Astrocyte of the cerebellum (primary cell): ENCODE measurements around the gene SIRPB1.

Experiments used
- DNase-seq: peaks from one replicate; pipeline ENCODE4 v3.0.0-alpha.2; 2011; ENCODE audit warnings: low read depth
- H3K4me3 ChIP-seq: 2 replicates; pipeline ENCODE4 v1.5.1; 2011; ENCODE audit warnings: mild to moderate bottlenecking, low read depth, low read length, moderate library complexity
- CTCF ChIP-seq: IDR thresholded peaks from 2 replicates; pipeline ENCODE4 v1.5.1; 2012; ENCODE audit warnings: low read length, low read depth, moderate library complexity, mild to moderate bottlenecking; ENCODE audit errors: missing control alignments
- in situ Hi-C: cut with HindIII; loops from 2 replicates; pipeline ENCODE4 v1.10.0; 2017; ENCODE audit warnings: low sequenced_read_pairs

The SIRPB1 gene

GRCh38 chr20:1631309-1632151 lies 11.7 kb upstream of the SIRPB1 start:
- no peak for DNase-seq
- no peak for TF ChIP-seq CTCF
- no peak overlapping the region for H3K4me3 ChIP-seq
- in situ Hi-C loops: no loop called here

GRCh38 chr20:1630186-1630585 lies 10.4 kb upstream of the SIRPB1 start:
- no peak overlapping the region for H3K4me3 ChIP-seq
- in situ Hi-C loops: no loop called here
- TF ChIP-seq CTCF: no peak
- no peak for DNase-seq

DNA sequence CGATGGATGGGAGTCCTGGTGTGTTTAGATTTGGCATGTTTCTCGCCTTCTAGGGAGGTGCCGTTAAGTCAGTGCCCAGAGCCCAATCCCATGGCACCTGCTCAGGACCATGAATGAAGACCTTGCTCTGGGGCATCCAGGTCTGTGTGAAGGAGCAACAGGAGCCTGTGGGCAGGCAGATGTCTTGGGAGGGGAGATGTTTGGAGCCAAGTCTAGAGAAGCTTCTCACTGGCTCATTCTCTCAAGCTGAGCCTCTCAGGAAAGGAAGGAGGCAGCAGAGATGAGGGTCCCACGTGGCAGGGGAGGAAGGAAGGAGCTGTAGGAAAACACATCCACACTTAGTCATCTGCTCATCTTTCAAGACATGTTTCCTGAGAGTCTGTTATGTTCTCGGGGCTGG lies 9.5 kb upstream of the SIRPB1 start:
- in situ Hi-C loops: no loop called here
- no peak for DNase-seq
- TF ChIP-seq CTCF: no peak
- H3K4me3 ChIP-seq: no peak overlapping the region

DNA sequence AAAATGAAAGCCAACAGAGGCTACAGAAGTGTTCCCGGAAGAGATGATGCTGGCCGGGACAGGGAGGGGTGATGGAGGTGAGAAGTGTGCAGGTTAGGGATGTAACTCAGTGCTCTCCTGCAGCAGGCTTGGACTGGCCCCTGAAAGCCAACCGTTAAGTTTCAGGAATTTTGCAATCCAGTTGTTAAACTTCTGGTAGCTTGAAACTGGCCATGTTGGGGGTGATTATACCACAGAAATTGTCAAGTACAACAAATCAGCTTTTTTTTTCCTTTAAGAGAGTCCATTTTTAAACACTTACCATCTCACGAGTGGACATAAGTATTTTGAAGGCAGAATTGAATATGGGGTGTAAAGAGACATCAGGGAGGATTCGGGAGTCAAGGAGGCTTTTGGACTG lies 8.8 kb upstream of the SIRPB1 start:
- H3K4me3 ChIP-seq: no peak overlapping the region
- DNase-seq: no peak
- in situ Hi-C loops: no loop called here
- TF ChIP-seq CTCF: no peak

- no peak for TF ChIP-seq CTCF
- H3K4me3 ChIP-seq: no peak overlapping the region
- in situ Hi-C loops: no loop called here
- DNase-seq: no peak
These were observed 7.4 kb upstream of the SIRPB1 start for GRCh38 chr20:1627200-1627550.

GRCh38 chr20:1626528-1627199 lies 6.9 kb upstream of the SIRPB1 start:
- no peak for TF ChIP-seq CTCF

More at GRCh38 chr20:1626528-1627199, 6.9 kb upstream of the SIRPB1 start:
- in situ Hi-C loops: no loop called here
- H3K4me3 ChIP-seq: no peak overlapping the region
- no peak for DNase-seq
